Nephron progenitor cell (in vitro differentiated cells): ENCODE results near the gene GRIK4.

Experiments
- DNase-seq: peaks from one replicate; pipeline ENCODE4 v3.0.0; 2021
- H3K27ac Mint-ChIP-seq: 2 replicates; pipeline ENCODE4 v1.8.0; 2021; ENCODE audit warnings: mild to moderate bottlenecking, moderate library complexity, mixed read lengths
- H3K27me3 Mint-ChIP-seq: 2 replicates; pipeline ENCODE4 v1.8.0; 2021; ENCODE audit warnings: mild to moderate bottlenecking, low read depth, mixed read lengths; ENCODE audit not compliant: poor library complexity
- H3K36me3 Mint-ChIP-seq: 2 replicates; pipeline ENCODE4 v1.8.0; 2021; ENCODE audit warnings: low read depth, mixed read lengths
- H3K4me1 Mint-ChIP-seq: 2 replicates; pipeline ENCODE4 v1.8.0; 2021; ENCODE audit warnings: mixed read lengths
- H3K4me3 Mint-ChIP-seq: 2 replicates; pipeline ENCODE4 v1.8.0; 2021; ENCODE audit warnings: mild to moderate bottlenecking, moderate library complexity, mixed read lengths
- H3K9me3 Mint-ChIP-seq: 2 replicates; pipeline ENCODE4 v1.8.0; 2021; ENCODE audit warnings: mild to moderate bottlenecking, moderate library complexity, mixed read lengths
- TF ChIP-seq, protein P1 (sequence below): fragments of 200-600 bp; sonication (generic); IDR thresholded peaks from 2 replicates; pipeline ENCODE4 v1.5.0; 2021; ENCODE audit warnings: antibody characterized with exemption

The GRIK4 gene

DNA sequence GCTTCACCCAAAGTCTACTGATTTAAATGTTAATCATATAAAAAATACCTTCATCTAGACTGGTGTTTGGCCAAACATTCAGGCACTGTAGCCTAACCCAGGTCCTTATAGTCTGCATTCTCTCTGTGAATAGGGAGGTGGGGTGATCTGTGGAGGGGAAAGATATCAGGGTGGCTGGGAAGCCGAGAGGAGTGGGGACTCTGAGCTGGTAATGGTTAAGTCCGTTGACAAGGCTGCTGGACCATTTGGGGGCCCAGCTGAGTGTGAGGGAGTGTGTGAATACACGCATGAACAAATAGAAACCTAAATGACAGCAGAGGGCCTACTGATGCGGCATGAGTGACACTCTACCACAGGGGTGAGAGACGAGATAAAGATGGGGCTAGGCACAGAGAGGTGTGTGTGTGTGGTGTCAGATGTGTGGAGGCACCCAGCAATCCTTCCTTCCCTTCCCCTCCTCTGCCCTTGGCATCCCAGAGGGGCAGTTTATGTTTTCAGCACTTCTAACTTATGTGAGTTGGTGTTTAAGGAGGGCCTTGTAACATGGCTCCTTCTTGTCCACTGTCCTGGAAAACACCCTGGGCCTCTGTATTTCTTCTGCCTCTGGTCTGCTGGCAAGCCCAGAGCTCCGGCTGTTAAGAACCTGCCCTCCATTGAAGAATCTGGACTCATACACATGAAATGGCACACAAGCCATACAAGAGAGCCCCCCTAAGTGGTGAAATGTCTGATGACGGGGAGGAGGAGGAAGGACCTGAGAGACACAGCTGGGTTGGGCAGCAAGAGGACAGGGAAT is 263.2 kb downstream of the GRIK4 start:
- Mint-ChIP-seq H3K9me3 (peaks cover 17% of the 10 kb centered on the region), H3K27ac (no peak overlapping the region), H3K4me3 (no peak overlapping the region), H3K27me3 (peaks cover 7% of the 10 kb centered on the region), H3K36me3 (no peaks in the 10 kb centered on the region), H3K4me1 (peaks cover 15% of the 10 kb centered on the region)
- DNase-seq: no peak
- TF ChIP-seq, protein P1, sequence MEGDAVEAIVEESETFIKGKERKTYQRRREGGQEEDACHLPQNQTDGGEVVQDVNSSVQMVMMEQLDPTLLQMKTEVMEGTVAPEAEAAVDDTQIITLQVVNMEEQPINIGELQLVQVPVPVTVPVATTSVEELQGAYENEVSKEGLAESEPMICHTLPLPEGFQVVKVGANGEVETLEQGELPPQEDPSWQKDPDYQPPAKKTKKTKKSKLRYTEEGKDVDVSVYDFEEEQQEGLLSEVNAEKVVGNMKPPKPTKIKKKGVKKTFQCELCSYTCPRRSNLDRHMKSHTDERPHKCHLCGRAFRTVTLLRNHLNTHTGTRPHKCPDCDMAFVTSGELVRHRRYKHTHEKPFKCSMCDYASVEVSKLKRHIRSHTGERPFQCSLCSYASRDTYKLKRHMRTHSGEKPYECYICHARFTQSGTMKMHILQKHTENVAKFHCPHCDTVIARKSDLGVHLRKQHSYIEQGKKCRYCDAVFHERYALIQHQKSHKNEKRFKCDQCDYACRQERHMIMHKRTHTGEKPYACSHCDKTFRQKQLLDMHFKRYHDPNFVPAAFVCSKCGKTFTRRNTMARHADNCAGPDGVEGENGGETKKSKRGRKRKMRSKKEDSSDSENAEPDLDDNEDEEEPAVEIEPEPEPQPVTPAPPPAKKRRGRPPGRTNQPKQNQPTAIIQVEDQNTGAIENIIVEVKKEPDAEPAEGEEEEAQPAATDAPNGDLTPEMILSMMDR: no peak

DNA sequence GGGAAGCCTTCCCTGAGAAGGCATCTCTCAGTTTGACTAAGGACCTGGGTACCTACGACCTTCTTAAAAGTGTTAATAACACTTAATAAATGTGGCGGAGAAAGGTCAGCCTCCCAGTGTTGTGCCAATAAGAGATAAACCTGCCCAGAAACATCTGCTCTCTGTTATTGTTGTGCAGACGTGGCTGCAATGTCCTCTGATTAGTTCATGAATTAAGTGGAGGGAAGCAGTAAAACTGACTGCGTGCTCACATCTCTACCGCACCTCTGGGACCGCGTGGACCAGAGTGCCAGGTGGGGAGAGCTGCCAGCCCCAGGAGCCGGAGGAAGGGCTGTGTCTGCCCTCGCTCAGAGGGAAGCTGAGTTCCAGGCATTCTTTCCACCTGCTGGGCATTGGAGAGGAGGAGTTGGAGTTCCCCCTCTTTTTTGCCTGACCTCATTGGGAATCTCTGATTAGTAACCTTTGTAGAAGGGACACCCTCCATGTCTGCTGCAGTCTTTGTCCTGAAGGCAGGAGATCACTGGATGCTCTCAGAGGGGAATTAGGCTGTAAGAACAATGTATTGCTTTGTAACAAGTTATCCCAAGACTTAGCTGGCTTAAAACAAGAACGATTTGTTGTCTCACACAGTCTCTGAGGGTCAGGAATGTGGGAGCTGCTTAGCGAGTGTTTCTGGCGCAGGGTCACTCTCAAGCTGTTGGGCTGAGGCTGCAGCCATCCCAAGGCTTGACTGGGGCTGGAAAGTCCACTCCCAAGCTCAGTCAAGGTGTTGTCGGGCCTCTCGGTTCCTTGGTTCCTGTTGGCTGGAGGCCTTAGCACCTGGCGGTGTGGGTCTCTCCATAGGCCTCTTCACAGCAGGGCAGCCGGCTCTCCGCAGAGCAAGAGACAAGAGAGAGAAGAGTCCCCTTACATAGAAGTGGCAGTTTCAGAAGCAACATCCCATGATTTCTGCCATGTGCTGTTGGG is 264.7 kb downstream of the GRIK4 start:
- Mint-ChIP-seq H3K9me3 (peaks cover 17% of the 10 kb centered on the region), H3K27me3 (peaks cover 7% of the 10 kb centered on the region), H3K4me3 (no peak overlapping the region), H3K36me3 (no peaks in the 10 kb centered on the region), H3K27ac (no peak overlapping the region), H3K4me1 (peaks cover 15% of the 10 kb centered on the region)
- TF ChIP-seq, protein P1: no peak
- no peak for DNase-seq

DNA sequence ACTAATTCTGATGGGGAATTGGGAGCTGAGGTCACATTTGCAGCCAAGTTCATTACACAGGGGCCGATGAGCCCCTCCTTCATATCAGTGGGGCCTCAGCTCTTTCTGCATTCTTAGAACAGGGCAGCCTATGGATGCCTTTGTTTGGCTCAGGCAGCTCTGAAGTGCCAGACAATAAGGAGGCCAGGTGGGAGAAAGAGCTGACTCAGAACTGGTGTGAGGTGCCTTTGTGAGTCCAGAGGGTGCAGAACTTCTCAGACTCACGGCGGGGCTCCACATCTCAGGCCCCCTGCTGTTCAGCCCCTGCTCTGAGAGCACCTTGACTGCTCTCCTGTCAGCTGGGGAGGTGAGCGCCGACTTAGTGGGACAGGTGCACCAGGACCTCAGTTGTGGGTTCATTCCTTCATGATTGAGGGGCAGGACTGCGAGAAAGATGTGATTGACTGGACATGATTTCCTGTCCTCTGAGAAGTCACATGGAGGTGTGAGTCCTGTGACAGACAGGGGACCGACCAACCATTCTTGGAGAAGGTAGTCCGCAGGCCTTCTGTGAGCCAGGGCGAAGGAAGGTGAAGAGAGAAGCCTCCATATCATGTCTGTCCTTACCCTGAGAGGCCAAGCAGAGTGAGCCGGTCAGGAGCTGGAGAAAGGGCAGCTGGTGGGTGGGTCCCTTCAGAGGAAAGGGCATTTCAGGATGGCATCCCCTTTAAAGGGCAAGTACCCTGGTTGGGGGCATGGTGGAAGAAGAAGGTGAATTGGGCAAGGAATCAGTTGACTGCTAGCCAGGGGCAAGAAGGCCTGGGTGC is 267.3 kb downstream of the GRIK4 start:
- Mint-ChIP-seq H3K27ac (no peak overlapping the region), H3K27me3 (peaks cover 14% of the 10 kb centered on the region)

DNA sequence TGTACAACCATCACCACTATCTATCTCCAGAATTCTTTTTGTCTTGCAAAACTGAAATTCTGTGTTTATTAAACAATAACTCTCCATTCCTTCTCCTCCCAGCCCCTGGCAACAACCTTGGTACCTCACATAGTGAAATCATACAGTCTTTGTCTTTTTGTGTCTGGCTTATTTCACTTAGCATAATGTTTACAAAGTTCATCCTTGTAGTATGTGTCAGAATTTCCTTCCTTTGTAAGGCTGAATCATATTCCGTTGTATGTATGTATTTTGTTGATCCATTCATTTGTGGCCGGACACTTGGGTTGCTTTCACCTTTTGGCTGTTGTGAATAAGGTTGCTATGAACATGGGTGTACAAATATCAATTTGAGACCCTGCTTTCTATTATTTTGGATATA is 268.7 kb downstream of the GRIK4 start:
- no peaks in the 10 kb centered on the region for H3K36me3 Mint-ChIP-seq
- TF ChIP-seq, protein P1: no peak
- no peaks in the 10 kb centered on the region for H3K9me3 Mint-ChIP-seq
- no peak overlapping the region for H3K4me3 Mint-ChIP-seq
- DNase-seq: no peak
- no peak overlapping the region for H3K27ac Mint-ChIP-seq
- peaks cover 48% of the 10 kb centered on the region for H3K4me1 Mint-ChIP-seq
- H3K27me3 Mint-ChIP-seq: peaks cover 14% of the 10 kb centered on the region

More for the DNA sequence above, 267.3 kb downstream of the GRIK4 start:
- DNase-seq: no peak
- TF ChIP-seq, protein P1: no peak
- H3K36me3 Mint-ChIP-seq: no peaks in the 10 kb centered on the region
- H3K9me3 Mint-ChIP-seq: peaks cover 4% of the 10 kb centered on the region
- peaks cover 35% of the 10 kb centered on the region for H3K4me1 Mint-ChIP-seq
- no peak overlapping the region for H3K4me3 Mint-ChIP-seq

DNA sequence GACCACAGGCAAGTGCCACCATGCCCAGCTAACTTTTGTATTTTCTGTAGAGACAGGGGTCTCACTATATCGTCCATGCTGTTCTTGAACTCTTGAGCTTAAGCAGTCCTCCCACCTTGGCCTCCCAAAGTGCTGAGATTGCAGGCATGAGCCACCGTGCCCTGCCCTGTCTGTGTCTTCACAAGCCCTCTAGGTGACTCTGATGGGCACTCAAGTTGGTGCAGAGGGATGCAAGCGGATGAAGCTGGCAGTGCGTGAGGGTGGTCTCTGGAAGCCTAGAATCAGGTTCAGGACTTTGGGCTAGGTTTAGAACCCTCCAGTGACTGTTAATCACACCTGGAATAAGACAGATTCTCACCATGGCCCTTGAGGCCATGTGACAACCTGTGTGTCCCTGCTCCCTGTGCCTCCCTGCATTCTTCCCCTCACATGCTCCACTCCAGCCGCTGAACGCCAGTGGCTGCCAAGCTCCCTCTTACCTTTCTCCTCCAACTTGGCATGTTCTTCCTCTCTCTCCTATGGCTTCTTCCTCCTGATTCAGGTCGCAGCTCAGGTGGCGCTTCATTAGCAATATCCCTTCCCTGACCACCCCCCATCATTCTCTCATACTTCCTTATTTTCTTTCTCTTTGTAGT is 270.1 kb downstream of the GRIK4 start:
- H3K4me3 Mint-ChIP-seq: no peak overlapping the region
- TF ChIP-seq, protein P1: no peak
- no peaks in the 10 kb centered on the region for H3K36me3 Mint-ChIP-seq
- H3K27me3 Mint-ChIP-seq: peaks cover 20% of the 10 kb centered on the region
- DNase-seq: no peak
- no peaks in the 10 kb centered on the region for H3K9me3 Mint-ChIP-seq
- H3K27ac Mint-ChIP-seq: no peak overlapping the region
- H3K4me1 Mint-ChIP-seq: peaks cover 52% of the 10 kb centered on the region
